ENCODE results near the gene JMJD7.

- TF ChIP-seq EZH2phosphoT487 (IDR thresholded peaks at IDR 0.05; ENCODE audit: borderline replicate concordance): no peak
- TF ChIP-seq, protein P1, sequence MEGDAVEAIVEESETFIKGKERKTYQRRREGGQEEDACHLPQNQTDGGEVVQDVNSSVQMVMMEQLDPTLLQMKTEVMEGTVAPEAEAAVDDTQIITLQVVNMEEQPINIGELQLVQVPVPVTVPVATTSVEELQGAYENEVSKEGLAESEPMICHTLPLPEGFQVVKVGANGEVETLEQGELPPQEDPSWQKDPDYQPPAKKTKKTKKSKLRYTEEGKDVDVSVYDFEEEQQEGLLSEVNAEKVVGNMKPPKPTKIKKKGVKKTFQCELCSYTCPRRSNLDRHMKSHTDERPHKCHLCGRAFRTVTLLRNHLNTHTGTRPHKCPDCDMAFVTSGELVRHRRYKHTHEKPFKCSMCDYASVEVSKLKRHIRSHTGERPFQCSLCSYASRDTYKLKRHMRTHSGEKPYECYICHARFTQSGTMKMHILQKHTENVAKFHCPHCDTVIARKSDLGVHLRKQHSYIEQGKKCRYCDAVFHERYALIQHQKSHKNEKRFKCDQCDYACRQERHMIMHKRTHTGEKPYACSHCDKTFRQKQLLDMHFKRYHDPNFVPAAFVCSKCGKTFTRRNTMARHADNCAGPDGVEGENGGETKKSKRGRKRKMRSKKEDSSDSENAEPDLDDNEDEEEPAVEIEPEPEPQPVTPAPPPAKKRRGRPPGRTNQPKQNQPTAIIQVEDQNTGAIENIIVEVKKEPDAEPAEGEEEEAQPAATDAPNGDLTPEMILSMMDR (conservative IDR thresholded peaks at IDR 0.05; ENCODE audit: low read length): no peak
Measured at GRCh38 chr15:41817327-41817726, 10.6 kb upstream of the JMJD7 start.

Data from Loucy (cell line).